ENCODE data around the gene IQSEC1.

Gene IQSEC1

DNA sequence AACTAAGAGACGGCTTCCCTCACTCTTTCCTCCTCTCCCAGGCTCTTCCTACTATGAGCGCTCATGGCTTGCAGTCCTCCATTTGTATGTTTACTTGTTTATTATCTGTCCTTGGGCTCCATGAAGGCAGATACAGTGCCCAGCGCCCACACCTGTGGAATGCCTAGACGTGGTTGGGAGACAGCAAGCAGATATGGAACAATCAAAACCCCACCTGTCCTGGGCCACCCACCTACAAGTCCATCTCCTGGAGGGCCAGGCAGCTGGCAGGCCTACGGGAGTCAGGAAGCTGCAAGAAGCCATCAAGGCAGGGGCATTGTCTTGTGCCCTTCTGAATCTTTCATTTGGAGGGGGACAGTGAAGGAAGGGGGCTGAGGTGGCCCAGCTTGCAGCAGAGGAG, 104.7 kb downstream of the IQSEC1 start:
- no peak for TF ChIP-seq EZH2phosphoT487 (conservative IDR thresholded peaks at IDR 0.05; ENCODE audit: low read length)
- TF ChIP-seq, protein P1, sequence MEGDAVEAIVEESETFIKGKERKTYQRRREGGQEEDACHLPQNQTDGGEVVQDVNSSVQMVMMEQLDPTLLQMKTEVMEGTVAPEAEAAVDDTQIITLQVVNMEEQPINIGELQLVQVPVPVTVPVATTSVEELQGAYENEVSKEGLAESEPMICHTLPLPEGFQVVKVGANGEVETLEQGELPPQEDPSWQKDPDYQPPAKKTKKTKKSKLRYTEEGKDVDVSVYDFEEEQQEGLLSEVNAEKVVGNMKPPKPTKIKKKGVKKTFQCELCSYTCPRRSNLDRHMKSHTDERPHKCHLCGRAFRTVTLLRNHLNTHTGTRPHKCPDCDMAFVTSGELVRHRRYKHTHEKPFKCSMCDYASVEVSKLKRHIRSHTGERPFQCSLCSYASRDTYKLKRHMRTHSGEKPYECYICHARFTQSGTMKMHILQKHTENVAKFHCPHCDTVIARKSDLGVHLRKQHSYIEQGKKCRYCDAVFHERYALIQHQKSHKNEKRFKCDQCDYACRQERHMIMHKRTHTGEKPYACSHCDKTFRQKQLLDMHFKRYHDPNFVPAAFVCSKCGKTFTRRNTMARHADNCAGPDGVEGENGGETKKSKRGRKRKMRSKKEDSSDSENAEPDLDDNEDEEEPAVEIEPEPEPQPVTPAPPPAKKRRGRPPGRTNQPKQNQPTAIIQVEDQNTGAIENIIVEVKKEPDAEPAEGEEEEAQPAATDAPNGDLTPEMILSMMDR (IDR thresholded peaks at IDR 0.05; ENCODE audit: insufficient read depth, low read length, poor library complexity, severe bottlenecking): no peak
- no peak overlapping the region for H3K9ac ChIP-seq (ENCODE audit: low read length)
- H2AFZ ChIP-seq (ENCODE audit: low read depth, low read length, severe bottlenecking): no peak overlapping the region
- H3K9me3 ChIP-seq (ENCODE audit: insufficient read depth, low read length): no peaks in the 10 kb centered on the region
- H3K27me3 ChIP-seq (ENCODE audit: low read length): no peaks in the 10 kb centered on the region
- H4K20me1 ChIP-seq (ENCODE audit: low read depth, low read length): no peaks in the 10 kb centered on the region
- no peaks in the 10 kb centered on the region for H3K36me3 ChIP-seq (ENCODE audit: low read length)
- no peaks in the 10 kb centered on the region for H3K79me2 ChIP-seq (ENCODE audit: insufficient read depth, low read length)
- H3K4me2 ChIP-seq (ENCODE audit: low read depth, low read length, poor library complexity, severe bottlenecking): no peak overlapping the region
- no peaks in the 10 kb centered on the region for H3F3A ChIP-seq (ENCODE audit: insufficient read depth)
- no peak overlapping the region for H3K27ac ChIP-seq (ENCODE audit: low read depth, low read length)
- H3K4me3 ChIP-seq (ENCODE audit: insufficient read depth, low read length, poor library complexity, severe bottlenecking): no peak overlapping the region
- H3K9me2 ChIP-seq (replicated peaks; ENCODE audit: insufficient read depth, low read length): no peaks in the 10 kb centered on the region

DNA sequence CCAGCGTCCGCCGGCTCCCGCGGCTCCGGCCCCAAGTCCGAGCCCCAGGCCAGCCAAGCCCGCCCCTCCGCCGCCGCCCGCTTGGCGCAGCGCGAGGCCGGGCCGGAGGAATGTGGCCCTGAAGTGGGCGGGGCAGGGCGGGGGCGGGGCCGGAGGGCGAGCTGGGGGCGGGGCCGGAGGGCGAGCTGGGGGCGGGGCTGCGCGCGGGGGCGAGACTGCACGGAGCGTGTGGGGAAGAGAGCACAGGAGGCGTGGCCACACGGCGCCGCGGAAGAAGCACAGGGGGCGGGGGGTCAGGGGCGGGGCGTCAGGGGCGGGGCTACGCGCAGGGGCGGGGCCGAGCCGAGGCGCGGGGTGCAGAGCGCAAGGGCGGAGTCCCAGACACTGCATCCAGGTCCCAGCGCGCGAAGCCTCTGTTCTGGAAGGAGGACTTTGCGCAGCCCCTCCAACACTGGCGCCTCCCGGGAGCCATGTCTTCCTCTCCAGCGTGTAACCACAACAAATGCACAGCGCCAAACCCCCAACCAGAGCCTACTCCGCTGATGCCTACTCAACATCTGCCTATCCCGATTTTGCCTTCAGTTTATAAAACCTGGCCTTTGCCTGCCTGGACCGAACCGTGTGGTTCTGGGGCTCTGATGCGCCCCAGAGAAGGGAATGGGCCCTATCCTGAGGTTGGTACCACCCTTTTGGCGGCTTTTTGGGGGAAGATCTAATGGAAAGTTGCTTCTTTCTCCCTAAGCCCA, 105.5 kb downstream of the IQSEC1 start:
- H3K9ac ChIP-seq (ENCODE audit: low read length): no peak overlapping the region
- H3K27ac ChIP-seq (ENCODE audit: low read depth, low read length): no peak overlapping the region
- H2AFZ ChIP-seq (ENCODE audit: low read depth, low read length, severe bottlenecking): no peak overlapping the region
- no peaks in the 10 kb centered on the region for H3K36me3 ChIP-seq (ENCODE audit: low read length)
- H3F3A ChIP-seq (ENCODE audit: insufficient read depth): no peaks in the 10 kb centered on the region
- H3K27me3 ChIP-seq (ENCODE audit: low read length): no peaks in the 10 kb centered on the region
- H3K4me3 ChIP-seq (ENCODE audit: insufficient read depth, low read length, poor library complexity, severe bottlenecking): no peak overlapping the region
- no peaks in the 10 kb centered on the region for H3K79me2 ChIP-seq (ENCODE audit: insufficient read depth, low read length)
- TF ChIP-seq, protein P1 (IDR thresholded peaks at IDR 0.05; ENCODE audit: insufficient read depth, low read length, poor library complexity, severe bottlenecking): no peak
- TF ChIP-seq EZH2phosphoT487 (conservative IDR thresholded peaks at IDR 0.05; ENCODE audit: low read length): no peak
- H4K20me1 ChIP-seq (ENCODE audit: low read depth, low read length): no peaks in the 10 kb centered on the region
- no peaks in the 10 kb centered on the region for H3K9me3 ChIP-seq (ENCODE audit: insufficient read depth, low read length)
- peak overlapping the region; percentile 36 for H3K4me2 ChIP-seq (ENCODE audit: low read depth, low read length, poor library complexity, severe bottlenecking)
- H3K9me2 ChIP-seq (replicated peaks; ENCODE audit: insufficient read depth, low read length): no peaks in the 10 kb centered on the region

DNA sequence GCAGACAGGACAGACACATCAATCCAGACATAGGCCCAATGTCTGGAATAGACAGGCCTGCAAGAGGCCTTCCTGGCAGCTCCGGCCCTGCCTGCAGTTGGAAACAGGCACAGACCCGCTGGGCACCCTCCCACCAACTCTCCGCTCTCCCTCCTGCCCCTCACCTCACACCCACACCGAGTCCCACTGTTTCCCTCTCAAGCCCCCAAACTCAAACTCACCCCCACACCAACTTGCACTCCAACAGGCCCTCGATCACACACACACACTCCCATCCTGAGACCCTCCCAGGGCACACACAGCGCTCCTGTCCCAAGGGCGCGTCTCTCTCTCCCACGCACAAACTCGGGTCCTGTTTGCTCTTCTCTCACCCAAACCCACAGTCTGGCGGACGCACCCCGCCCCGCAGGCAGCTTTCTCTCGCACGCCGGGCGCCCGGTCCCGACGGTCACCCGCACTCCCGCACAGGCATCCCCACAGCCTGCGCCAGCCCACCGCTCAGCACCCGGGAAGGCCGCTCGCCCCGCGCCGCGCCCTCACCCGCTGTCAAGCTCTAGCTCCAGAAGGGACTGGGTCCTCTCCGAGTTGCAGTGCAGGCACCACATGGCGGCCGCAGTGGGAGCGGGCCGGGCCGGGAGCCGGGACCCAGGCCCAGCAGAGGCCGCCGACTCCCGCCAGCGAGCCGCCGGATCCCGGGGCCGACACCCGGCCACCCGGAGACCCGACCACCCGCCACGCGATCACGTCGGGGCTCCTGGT, 106.2 kb downstream of the IQSEC1 start:
- H3K4me3 ChIP-seq (ENCODE audit: insufficient read depth, low read length, poor library complexity, severe bottlenecking): no peak overlapping the region
- no peaks in the 10 kb centered on the region for H3F3A ChIP-seq (ENCODE audit: insufficient read depth)
- no peak overlapping the region for H3K9ac ChIP-seq (ENCODE audit: low read length)
- H3K36me3 ChIP-seq (ENCODE audit: low read length): no peaks in the 10 kb centered on the region
- no peak overlapping the region for H3K4me2 ChIP-seq (ENCODE audit: low read depth, low read length, poor library complexity, severe bottlenecking)
- no peak overlapping the region for H2AFZ ChIP-seq (ENCODE audit: low read depth, low read length, severe bottlenecking)
- H3K27me3 ChIP-seq (ENCODE audit: low read length): no peaks in the 10 kb centered on the region
- no peak for TF ChIP-seq EZH2phosphoT487 (conservative IDR thresholded peaks at IDR 0.05; ENCODE audit: low read length)
- TF ChIP-seq, protein P1 (IDR thresholded peaks at IDR 0.05; ENCODE audit: insufficient read depth, low read length, poor library complexity, severe bottlenecking): no peak
- H4K20me1 ChIP-seq (ENCODE audit: low read depth, low read length): no peaks in the 10 kb centered on the region
- H3K27ac ChIP-seq (ENCODE audit: low read depth, low read length): no peak overlapping the region
- H3K9me3 ChIP-seq (ENCODE audit: insufficient read depth, low read length): no peaks in the 10 kb centered on the region
- no peaks in the 10 kb centered on the region for H3K9me2 ChIP-seq (replicated peaks; ENCODE audit: insufficient read depth, low read length)
- H3K79me2 ChIP-seq (ENCODE audit: insufficient read depth, low read length): no peaks in the 10 kb centered on the region
